Measurements from ENCODE around the gene MCRS1. TPM values are rescaled to one million over a fixed set of nuclear protein-coding genes. Genes with fewer than 3 reads are reported as not detected.

Gene MCRS1
- total RNA-seq, 6 donors from 2014 or later = 39.6 to 85.9 (median 62.7) TPM

DNA sequence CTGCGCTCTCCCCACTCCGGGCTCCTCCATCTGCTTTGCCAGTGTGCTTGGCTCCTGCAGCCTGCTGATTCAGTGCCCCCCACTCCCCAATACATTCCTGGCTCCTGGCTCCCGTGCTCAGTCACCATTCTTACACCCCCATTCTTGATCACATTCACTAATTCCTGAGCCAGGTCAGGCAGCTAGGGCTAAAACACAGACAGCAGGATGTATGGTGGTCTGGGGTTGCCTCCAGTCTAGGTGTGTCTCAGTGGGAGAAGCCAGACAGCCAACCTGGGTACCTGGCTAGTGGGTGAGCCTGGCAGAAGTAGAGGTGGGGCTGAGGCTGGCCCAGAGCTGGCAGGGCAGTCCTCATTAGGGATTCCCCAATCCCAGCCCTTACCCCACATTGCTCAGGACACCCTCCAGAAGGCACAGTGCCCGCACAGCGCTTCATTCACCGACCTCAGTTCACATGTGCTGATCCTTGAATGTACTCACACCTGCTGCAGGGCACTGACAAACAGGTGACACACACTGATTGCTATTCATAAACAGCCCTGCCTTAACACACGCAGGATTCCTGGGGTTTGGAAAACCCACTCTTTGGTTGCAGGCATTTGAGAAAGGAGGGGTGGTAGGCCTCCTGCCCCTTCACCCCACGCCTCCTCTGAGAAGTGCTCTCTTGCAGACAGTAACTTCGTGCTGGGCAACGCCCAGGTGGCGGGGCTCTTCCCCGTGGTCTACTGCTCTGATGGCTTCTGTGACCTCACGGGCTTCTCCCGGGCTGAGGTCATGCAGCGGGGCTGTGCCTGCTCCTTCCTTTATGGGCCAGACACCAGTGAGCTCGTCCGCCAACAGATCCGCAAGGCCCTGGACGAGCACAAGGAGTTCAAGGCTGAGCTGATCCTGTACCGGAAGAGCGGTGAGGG, 27.5 kb downstream of the MCRS1 start:
- Histone ChIP-seq H3K36me3 (no peaks in the 10 kb centered on the region), H3K27ac (no peak overlapping the region), H3K4me1 (peaks cover 23 to 31% (median 25%) of the 10 kb centered on the region in 4 donors), H3K4me3 (no peak overlapping the region), H3K9me3 (no peaks in the 10 kb centered on the region), H3K27me3 (peaks cover 0 to 29% (median 17%) of the 10 kb centered on the region in 4 donors)
- ATAC-seq (ENCODE audit: low FRiP score in 2 of 2) (no peak), DNase-seq (no peak)
- TF ChIP-seq POLR2A (IDR thresholded peaks at IDR 0.05) (no peak), CTCF (IDR thresholded peaks at IDR 0.05) (no peak), EP300 (IDR thresholded peaks at IDR 0.05) (no peak), POLR2AphosphoS5 (IDR thresholded peaks at IDR 0.05) (no peak)
- WGBS, 2 donors = 80 to 84% methylated on average over 10 to 21 of the region's 21 CpGs

DNA sequence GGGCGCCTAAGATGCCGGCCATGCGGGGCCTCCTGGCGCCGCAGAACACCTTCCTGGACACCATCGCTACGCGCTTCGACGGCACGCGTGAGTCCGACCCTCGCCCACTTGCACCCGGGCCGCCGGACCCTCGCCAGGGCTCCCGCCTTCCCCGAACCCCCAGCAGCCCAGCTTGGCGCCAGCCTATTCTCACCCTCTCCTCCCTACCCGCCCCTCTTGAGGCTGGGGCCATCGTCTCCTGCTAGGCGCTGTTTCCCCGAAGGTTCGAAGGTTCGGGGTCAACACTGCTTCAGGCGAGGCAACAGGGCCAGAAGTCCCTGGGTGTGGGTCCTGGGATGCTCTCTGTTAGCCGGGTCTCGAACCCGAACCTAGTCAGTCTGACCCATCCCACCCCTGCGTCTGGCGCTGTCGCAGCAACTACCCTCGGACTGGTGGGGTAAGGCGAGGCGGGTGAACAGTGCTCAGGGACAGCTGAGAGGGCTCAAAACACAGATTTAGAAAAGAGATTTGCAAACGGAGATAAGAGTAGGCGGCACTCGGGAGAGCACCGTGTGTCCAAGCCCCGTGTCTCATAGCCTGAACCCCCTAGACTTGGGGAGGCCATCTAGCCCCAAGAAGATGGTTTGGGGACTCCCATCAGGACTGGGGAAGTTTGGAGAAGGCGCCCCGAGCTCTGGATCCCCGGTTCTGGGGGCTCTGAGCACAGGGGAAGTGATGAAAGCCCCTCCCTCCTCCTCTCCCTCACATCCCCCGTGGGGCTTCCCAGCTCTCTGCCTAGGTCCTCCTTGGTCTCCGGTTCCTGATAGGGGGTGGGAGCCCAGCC, 28.3 kb downstream of the MCRS1 start:
- Histone ChIP-seq H3K27me3 (peaks cover 0 to 29% (median 17%) of the 10 kb centered on the region in 4 donors), H3K4me3 (peak overlapping the region in 3 of 4 donors; percentile 47 to 61 (median 55)), H3K27ac (no peak overlapping the region), H3K4me1 (peaks cover 23 to 31% (median 25%) of the 10 kb centered on the region in 4 donors), H3K9me3 (no peaks in the 10 kb centered on the region), H3K36me3 (no peaks in the 10 kb centered on the region)
- TF ChIP-seq EP300 (IDR thresholded peaks at IDR 0.05) (no peak), CTCF (IDR thresholded peaks at IDR 0.05) (no peak), POLR2AphosphoS5 (IDR thresholded peaks at IDR 0.05) (no peak), POLR2A (IDR thresholded peaks at IDR 0.05) (no peak)
- peak in 1 of 2 donors; percentile 82 for DNase-seq
- no peak for ATAC-seq (ENCODE audit: low FRiP score in 2 of 2)
- 23% methylated on average over 16 to 39 of the region's 47 CpGs for WGBS, 2 donors

- peak; percentile 84 to 94 for DNase-seq
- 0% methylated on average over 1 to 26 of the region's 107 CpGs for WGBS, 2 donors
- Histone ChIP-seq H3K9me3 (no peaks in the 10 kb centered on the region), H3K27me3 (peaks cover 0 to 29% (median 17%) of the 10 kb centered on the region in 4 donors), H3K27ac (no peak within 1 kb of the TSS), H3K4me3 (peak within 1 kb of the TSS; percentile 47 to 61 (median 51)), H3K4me1 (peaks cover 23 to 31% (median 25%) of the 10 kb centered on the region in 4 donors), H3K36me3 (no peaks in the 10 kb centered on the region)
- no peak for TF ChIP-seq EP300 (IDR thresholded peaks at IDR 0.05)
- no peak for TF ChIP-seq POLR2AphosphoS5 (IDR thresholded peaks at IDR 0.05)
- no peak for TF ChIP-seq POLR2A (IDR thresholded peaks at IDR 0.05)
- no peak for TF ChIP-seq CTCF (IDR thresholded peaks at IDR 0.05)
- peak in 1 of 2 donors; percentile 86 for ATAC-seq (ENCODE audit: low FRiP score in 2 of 2)
These were observed 29.2 kb downstream of the MCRS1 start, which contains the start of gene KCNH3 for GRCh38 chr12:49538510-49539403. TSS of gene KCNH3 (plus strand) at chr12:49539030. CDS start at chr12:49539417, 387 bp downstream.

All from upper lobe of left lung (tissue), 6 donors.